ENCODE data around the gene C8A.

The C8A gene

GRCh38 chr1:56845343-56845742, 9.3 kb upstream of the C8A start:
- H3K27ac ChIP-seq (ENCODE audit: low read length), result no peak overlapping the region
- no peaks in the 10 kb centered on the region for H3K36me3 ChIP-seq (ENCODE audit: insufficient read depth, low read length)
- no peak overlapping the region for H2AFZ ChIP-seq (ENCODE audit: low read depth, low read length)
- H3K27me3 ChIP-seq (ENCODE audit: insufficient read depth, low read length, poor library complexity), result peaks cover 2% of the 10 kb centered on the region
- no peak for DNase-seq
- H3K9me3 ChIP-seq (ENCODE audit: insufficient read depth, low read length, severe bottlenecking), result no peaks in the 10 kb centered on the region
- H3K4me3 ChIP-seq (ENCODE audit: low read depth in 1 of 2, low read length in 2 of 2), result no peak overlapping the region
- H3K79me2 ChIP-seq (ENCODE audit: insufficient read depth, low read length), result no peaks in the 10 kb centered on the region
- H4K20me1 ChIP-seq (ENCODE audit: insufficient read depth, low read length), result no peaks in the 10 kb centered on the region
- no peak for TF ChIP-seq EZH2 (IDR thresholded peaks at IDR 0.05; ENCODE audit: borderline replicate concordance, low read depth, low read length, severe bottlenecking)
- no peak for ATAC-seq (ENCODE audit: insufficient read depth, low read depth)
- H3K4me1 ChIP-seq (ENCODE audit: insufficient read depth, low read length), result no peaks in the 10 kb centered on the region
- no peak overlapping the region for H3K4me2 ChIP-seq (ENCODE audit: insufficient read depth, low read length)
- H3K9ac ChIP-seq (ENCODE audit: low read depth, low read length), result no peak overlapping the region

GRCh38 chr1:56849750-56850149, 4.8 kb upstream of the C8A start:
- H3K27ac ChIP-seq (ENCODE audit: low read length), result no peak overlapping the region
- H3K4me2 ChIP-seq (ENCODE audit: insufficient read depth, low read length), result no peak overlapping the region
- no peaks in the 10 kb centered on the region for H3K79me2 ChIP-seq (ENCODE audit: insufficient read depth, low read length)
- no peaks in the 10 kb centered on the region for H3K4me1 ChIP-seq (ENCODE audit: insufficient read depth, low read length)
- no peaks in the 10 kb centered on the region for H4K20me1 ChIP-seq (ENCODE audit: insufficient read depth, low read length)
- H3K9me3 ChIP-seq (ENCODE audit: insufficient read depth, low read length, severe bottlenecking), result no peaks in the 10 kb centered on the region
- no peak overlapping the region for H3K4me3 ChIP-seq (ENCODE audit: low read depth in 1 of 2, low read length in 2 of 2)
- no peak overlapping the region for H3K9ac ChIP-seq (ENCODE audit: low read depth, low read length)
- TF ChIP-seq CTCF (IDR thresholded peaks at IDR 0.05; ENCODE audit: borderline replicate concordance, extremely low read depth, low read length, poor library complexity, severe bottlenecking) (no peak), EZH2 (IDR thresholded peaks at IDR 0.05; ENCODE audit: borderline replicate concordance, low read depth, low read length, severe bottlenecking) (no peak)
- ATAC-seq (ENCODE audit: insufficient read depth, low read depth), result no peak
- no peak overlapping the region for H2AFZ ChIP-seq (ENCODE audit: low read depth, low read length)
- DNase-seq, result no peak
- H3K36me3 ChIP-seq (ENCODE audit: insufficient read depth, low read length), result no peaks in the 10 kb centered on the region
- H3K27me3 ChIP-seq (ENCODE audit: insufficient read depth, low read length, poor library complexity), result no peaks in the 10 kb centered on the region

- H3K79me2 ChIP-seq (ENCODE audit: insufficient read depth, low read length), result no peaks in the 10 kb centered on the region
- H3K9me3 ChIP-seq (ENCODE audit: insufficient read depth, low read length, severe bottlenecking), result no peaks in the 10 kb centered on the region
- no peak overlapping the region for H3K9ac ChIP-seq (ENCODE audit: low read depth, low read length)
- H3K36me3 ChIP-seq (ENCODE audit: insufficient read depth, low read length), result no peaks in the 10 kb centered on the region
- no peak overlapping the region for H3K27ac ChIP-seq (ENCODE audit: low read length)
- TF ChIP-seq CTCF (IDR thresholded peaks at IDR 0.05; ENCODE audit: borderline replicate concordance, extremely low read depth, low read length, poor library complexity, severe bottlenecking) (no peak), EZH2 (IDR thresholded peaks at IDR 0.05; ENCODE audit: borderline replicate concordance, low read depth, low read length, severe bottlenecking) (no peak)
- no peak overlapping the region for H3K4me2 ChIP-seq (ENCODE audit: insufficient read depth, low read length)
- DNase-seq (no peak), ATAC-seq (ENCODE audit: insufficient read depth, low read depth) (no peak)
- H2AFZ ChIP-seq (ENCODE audit: low read depth, low read length), result no peak overlapping the region
- no peaks in the 10 kb centered on the region for H4K20me1 ChIP-seq (ENCODE audit: insufficient read depth, low read length)
- H3K27me3 ChIP-seq (ENCODE audit: insufficient read depth, low read length, poor library complexity), result no peaks in the 10 kb centered on the region
- no peak overlapping the region for H3K4me3 ChIP-seq (ENCODE audit: low read depth in 1 of 2, low read length in 2 of 2)
- no peaks in the 10 kb centered on the region for H3K4me1 ChIP-seq (ENCODE audit: insufficient read depth, low read length)
These were observed 4.2 kb upstream of the C8A start for GRCh38 chr1:56850411-56850810.

GRCh38 chr1:56850922-56851321, 3.7 kb upstream of the C8A start:
- no peaks in the 10 kb centered on the region for H3K79me2 ChIP-seq (ENCODE audit: insufficient read depth, low read length)
- H4K20me1 ChIP-seq (ENCODE audit: insufficient read depth, low read length), result no peaks in the 10 kb centered on the region
- H3K27ac ChIP-seq (ENCODE audit: low read length), result no peak overlapping the region
- no peaks in the 10 kb centered on the region for H3K36me3 ChIP-seq (ENCODE audit: insufficient read depth, low read length)
- TF ChIP-seq EZH2 (IDR thresholded peaks at IDR 0.05; ENCODE audit: borderline replicate concordance, low read depth, low read length, severe bottlenecking) (no peak), CTCF (IDR thresholded peaks at IDR 0.05; ENCODE audit: borderline replicate concordance, extremely low read depth, low read length, poor library complexity, severe bottlenecking) (no peak)
- no peak overlapping the region for H3K4me2 ChIP-seq (ENCODE audit: insufficient read depth, low read length)
- no peak overlapping the region for H3K4me3 ChIP-seq (ENCODE audit: low read depth in 1 of 2, low read length in 2 of 2)
- no peaks in the 10 kb centered on the region for H3K27me3 ChIP-seq (ENCODE audit: insufficient read depth, low read length, poor library complexity)
- H3K9ac ChIP-seq (ENCODE audit: low read depth, low read length), result no peak overlapping the region
- no peaks in the 10 kb centered on the region for H3K9me3 ChIP-seq (ENCODE audit: insufficient read depth, low read length, severe bottlenecking)
- DNase-seq, result no peak
- H2AFZ ChIP-seq (ENCODE audit: low read depth, low read length), result no peak overlapping the region
- no peak for ATAC-seq (ENCODE audit: insufficient read depth, low read depth)
- H3K4me1 ChIP-seq (ENCODE audit: insufficient read depth, low read length), result no peaks in the 10 kb centered on the region

Data from DND-41 (cell line).